Measurements from ENCODE around the gene PKP1.

The PKP1 gene

GRCh38 chr1:201351617-201352016 lies 68.3 kb downstream of the PKP1 start:
- H3K4me3 ChIP-seq (ENCODE audit: low read depth, low read length), result no peak overlapping the region
- TF ChIP-seq CTCF (IDR thresholded peaks at IDR 0.05; ENCODE audit: low read depth, low read length), result no peak

GRCh38 chr1:201353186-201353940 lies 70.1 kb downstream of the PKP1 start:
- H3K4me3 ChIP-seq (ENCODE audit: low read depth, low read length), result no peak overlapping the region
- no peak for TF ChIP-seq CTCF (IDR thresholded peaks at IDR 0.05; ENCODE audit: low read depth, low read length)

GRCh38 chr1:201354151-201354900 lies 71.0 kb downstream of the PKP1 start:
- TF ChIP-seq CTCF (IDR thresholded peaks at IDR 0.05; ENCODE audit: low read depth, low read length), result no peak
- H3K4me3 ChIP-seq (ENCODE audit: low read depth, low read length), result no peak overlapping the region

- no peak overlapping the region for H3K4me3 ChIP-seq (ENCODE audit: low read depth, low read length)
- no peak for TF ChIP-seq CTCF (IDR thresholded peaks at IDR 0.05; ENCODE audit: low read depth, low read length)
Observed at GRCh38 chr1:201354901-201355295, 71.6 kb downstream of the PKP1 start.

GRCh38 chr1:201355471-201355870 lies 72.2 kb downstream of the PKP1 start:
- no peak for TF ChIP-seq CTCF (IDR thresholded peaks at IDR 0.05; ENCODE audit: low read depth, low read length)
- H3K4me3 ChIP-seq (ENCODE audit: low read depth, low read length), result no peak overlapping the region

- TF ChIP-seq CTCF (IDR thresholded peaks at IDR 0.05; ENCODE audit: low read depth, low read length), result no peak
Observed at GRCh38 chr1:201356236-201356635, 72.9 kb downstream of the PKP1 start.

GRCh38 chr1:201356701-201357100 lies 73.4 kb downstream of the PKP1 start:
- H3K4me3 ChIP-seq (ENCODE audit: low read depth, low read length), result no peak overlapping the region
- no peak for TF ChIP-seq CTCF (IDR thresholded peaks at IDR 0.05; ENCODE audit: low read depth, low read length)

More at GRCh38 chr1:201356236-201356635, 72.9 kb downstream of the PKP1 start:
- no peak overlapping the region for H3K4me3 ChIP-seq (ENCODE audit: low read depth, low read length)
